ENCODE measurements around the gene CAPS.

Gene CAPS

GRCh38 chr19:5870986-5871394 is 43.1 kb upstream of the CAPS start:
- TF ChIP-seq TAF1 (IDR thresholded peaks at IDR 0.05; ENCODE audit: borderline replicate concordance, insufficient read depth, low read length) (no peak), FOXP2 (optimal IDR thresholded peaks at IDR 0.05; ENCODE audit: borderline replicate concordance, extremely low read depth, extremely low read length, insufficient read depth) (no peak), SIN3A (IDR thresholded peaks at IDR 0.05; ENCODE audit: borderline replicate concordance, insufficient read depth, low read length) (no peak), POLR2AphosphoS5 (IDR thresholded peaks at IDR 0.05; ENCODE audit: low read depth, low read length) (no peak)
- TF ChIP-seq, protein P1, sequence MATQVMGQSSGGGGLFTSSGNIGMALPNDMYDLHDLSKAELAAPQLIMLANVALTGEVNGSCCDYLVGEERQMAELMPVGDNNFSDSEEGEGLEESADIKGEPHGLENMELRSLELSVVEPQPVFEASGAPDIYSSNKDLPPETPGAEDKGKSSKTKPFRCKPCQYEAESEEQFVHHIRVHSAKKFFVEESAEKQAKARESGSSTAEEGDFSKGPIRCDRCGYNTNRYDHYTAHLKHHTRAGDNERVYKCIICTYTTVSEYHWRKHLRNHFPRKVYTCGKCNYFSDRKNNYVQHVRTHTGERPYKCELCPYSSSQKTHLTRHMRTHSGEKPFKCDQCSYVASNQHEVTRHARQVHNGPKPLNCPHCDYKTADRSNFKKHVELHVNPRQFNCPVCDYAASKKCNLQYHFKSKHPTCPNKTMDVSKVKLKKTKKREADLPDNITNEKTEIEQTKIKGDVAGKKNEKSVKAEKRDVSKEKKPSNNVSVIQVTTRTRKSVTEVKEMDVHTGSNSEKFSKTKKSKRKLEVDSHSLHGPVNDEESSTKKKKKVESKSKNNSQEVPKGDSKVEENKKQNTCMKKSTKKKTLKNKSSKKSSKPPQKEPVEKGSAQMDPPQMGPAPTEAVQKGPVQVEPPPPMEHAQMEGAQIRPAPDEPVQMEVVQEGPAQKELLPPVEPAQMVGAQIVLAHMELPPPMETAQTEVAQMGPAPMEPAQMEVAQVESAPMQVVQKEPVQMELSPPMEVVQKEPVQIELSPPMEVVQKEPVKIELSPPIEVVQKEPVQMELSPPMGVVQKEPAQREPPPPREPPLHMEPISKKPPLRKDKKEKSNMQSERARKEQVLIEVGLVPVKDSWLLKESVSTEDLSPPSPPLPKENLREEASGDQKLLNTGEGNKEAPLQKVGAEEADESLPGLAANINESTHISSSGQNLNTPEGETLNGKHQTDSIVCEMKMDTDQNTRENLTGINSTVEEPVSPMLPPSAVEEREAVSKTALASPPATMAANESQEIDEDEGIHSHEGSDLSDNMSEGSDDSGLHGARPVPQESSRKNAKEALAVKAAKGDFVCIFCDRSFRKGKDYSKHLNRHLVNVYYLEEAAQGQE (IDR thresholded peaks at IDR 0.05; ENCODE audit: insufficient read depth in 1 of 2, low read depth in 2 of 2, low read length in 2 of 2), result no peak

GRCh38 chr19:5873617-5874199 is 40.3 kb upstream of the CAPS start:
- no peak for TF ChIP-seq FOXP2 (optimal IDR thresholded peaks at IDR 0.05; ENCODE audit: borderline replicate concordance, extremely low read depth, extremely low read length, insufficient read depth)
- TF ChIP-seq, protein P1 (IDR thresholded peaks at IDR 0.05; ENCODE audit: insufficient read depth in 1 of 2, low read depth in 2 of 2, low read length in 2 of 2), result no peak
- no peak for TF ChIP-seq SIN3A (IDR thresholded peaks at IDR 0.05; ENCODE audit: borderline replicate concordance, insufficient read depth, low read length)
- no peak for TF ChIP-seq POLR2AphosphoS5 (IDR thresholded peaks at IDR 0.05; ENCODE audit: low read depth, low read length)
- TF ChIP-seq TAF1 (IDR thresholded peaks at IDR 0.05; ENCODE audit: borderline replicate concordance, insufficient read depth, low read length), result no peak

DNA sequence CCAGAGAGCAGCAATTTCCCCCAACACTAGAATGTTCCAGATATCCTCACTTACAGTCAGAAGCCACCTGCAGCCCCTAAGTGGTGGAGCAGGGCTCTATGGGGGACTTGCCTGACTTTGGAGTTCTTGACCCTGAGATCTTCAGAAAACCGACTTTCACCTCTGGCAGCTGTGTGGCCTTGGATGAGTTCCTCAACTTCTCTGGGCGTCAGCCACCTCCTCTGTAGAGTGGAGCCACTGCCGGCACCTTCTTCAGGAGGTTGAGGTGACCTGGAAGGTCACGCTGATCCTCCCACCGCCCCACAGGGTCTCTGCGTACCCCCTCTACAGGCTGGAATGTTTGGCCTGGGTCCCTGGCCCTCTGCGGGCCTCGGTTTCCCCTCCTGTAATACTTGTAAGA is 36.6 kb upstream of the CAPS start:
- no peak for TF ChIP-seq SIN3A (IDR thresholded peaks at IDR 0.05; ENCODE audit: borderline replicate concordance, insufficient read depth, low read length)
- no peak for TF ChIP-seq FOXP2 (optimal IDR thresholded peaks at IDR 0.05; ENCODE audit: borderline replicate concordance, extremely low read depth, extremely low read length, insufficient read depth)
- TF ChIP-seq, protein P1 (IDR thresholded peaks at IDR 0.05; ENCODE audit: insufficient read depth in 1 of 2, low read depth in 2 of 2, low read length in 2 of 2), result no peak

- no peak for TF ChIP-seq FOXP2 (optimal IDR thresholded peaks at IDR 0.05; ENCODE audit: borderline replicate concordance, extremely low read depth, extremely low read length, insufficient read depth)
- TF ChIP-seq SIN3A (IDR thresholded peaks at IDR 0.05; ENCODE audit: borderline replicate concordance, insufficient read depth, low read length), result no peak
- TF ChIP-seq, protein P1 (IDR thresholded peaks at IDR 0.05; ENCODE audit: insufficient read depth in 1 of 2, low read depth in 2 of 2, low read length in 2 of 2), result no peak
- no peak for TF ChIP-seq TAF1 (IDR thresholded peaks at IDR 0.05; ENCODE audit: borderline replicate concordance, insufficient read depth, low read length)
- TF ChIP-seq POLR2AphosphoS5 (IDR thresholded peaks at IDR 0.05; ENCODE audit: low read depth, low read length), result no peak
Observed at GRCh38 chr19:5877882-5878281, 36.2 kb upstream of the CAPS start.

- TF ChIP-seq POLR2AphosphoS5 (IDR thresholded peaks at IDR 0.05; ENCODE audit: low read depth, low read length) (no peak), FOXP2 (optimal IDR thresholded peaks at IDR 0.05; ENCODE audit: borderline replicate concordance, extremely low read depth, extremely low read length, insufficient read depth) (no peak), TAF1 (IDR thresholded peaks at IDR 0.05; ENCODE audit: borderline replicate concordance, insufficient read depth, low read length) (no peak), SIN3A (IDR thresholded peaks at IDR 0.05; ENCODE audit: borderline replicate concordance, insufficient read depth, low read length) (no peak)
- TF ChIP-seq, protein P1 (IDR thresholded peaks at IDR 0.05; ENCODE audit: insufficient read depth in 1 of 2, low read depth in 2 of 2, low read length in 2 of 2), result no peak
Observed at GRCh38 chr19:5880196-5880595, 33.9 kb upstream of the CAPS start.

Data from PFSK-1 (cell line).